ENCODE measurements around the gene NCEH1.
"Not testable (repeated sequence)": the region's sequence is repeated elsewhere in the genome, so short reads cannot be mapped to it uniquely, and the experiment has no call there.

The NCEH1 gene

DNA sequence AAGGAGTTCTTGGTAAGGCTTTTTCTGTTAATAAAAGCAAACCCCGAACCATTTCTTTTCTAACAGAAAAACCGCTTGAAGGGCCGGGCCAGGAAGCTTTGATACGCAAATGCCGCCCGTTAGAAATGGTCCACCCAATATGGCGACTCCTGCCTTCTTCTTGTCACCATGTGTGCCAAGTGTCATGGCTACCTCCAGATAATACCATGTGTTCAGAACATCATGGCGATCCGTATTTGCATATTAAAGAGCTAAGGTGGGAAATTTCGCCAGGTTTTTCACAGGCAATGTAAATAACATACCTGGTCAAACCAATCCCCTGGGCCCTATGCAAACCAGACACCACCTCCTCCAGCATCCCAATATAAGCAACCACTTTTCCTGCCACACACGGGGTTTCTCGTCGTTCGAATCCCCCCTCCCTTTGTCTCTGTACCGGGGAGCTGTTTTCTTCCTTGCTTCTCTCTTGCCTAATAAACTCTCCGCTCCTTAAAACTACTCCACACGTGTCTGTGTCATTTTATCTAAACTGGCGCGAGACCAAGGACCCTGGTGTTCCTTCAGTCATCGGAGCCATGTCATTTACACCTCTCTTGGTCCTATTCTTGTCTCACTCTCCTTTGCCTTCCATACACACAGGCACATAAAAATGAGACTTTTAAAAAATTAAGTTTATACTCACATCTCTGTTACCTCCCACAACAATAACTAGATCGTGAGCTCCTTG lies 34.5 kb downstream of the NCEH1 start:
- H3K27ac Mint-ChIP-seq, result no peak overlapping the region
- ATAC-seq (ENCODE audit: low read depth), result no peak
- H3K4me3 Mint-ChIP-seq, result no peak overlapping the region
- peaks cover 1% of the 10 kb centered on the region for H3K9me3 Mint-ChIP-seq
- H3K36me3 Mint-ChIP-seq, result peaks cover 11% of the 10 kb centered on the region
- no peak for DNase-seq (ENCODE audit: low spot score in 2 of 2)
- peaks cover 10% of the 10 kb centered on the region for H3K4me1 Mint-ChIP-seq
- no peaks in the 10 kb centered on the region for H3K27me3 Mint-ChIP-seq

DNA sequence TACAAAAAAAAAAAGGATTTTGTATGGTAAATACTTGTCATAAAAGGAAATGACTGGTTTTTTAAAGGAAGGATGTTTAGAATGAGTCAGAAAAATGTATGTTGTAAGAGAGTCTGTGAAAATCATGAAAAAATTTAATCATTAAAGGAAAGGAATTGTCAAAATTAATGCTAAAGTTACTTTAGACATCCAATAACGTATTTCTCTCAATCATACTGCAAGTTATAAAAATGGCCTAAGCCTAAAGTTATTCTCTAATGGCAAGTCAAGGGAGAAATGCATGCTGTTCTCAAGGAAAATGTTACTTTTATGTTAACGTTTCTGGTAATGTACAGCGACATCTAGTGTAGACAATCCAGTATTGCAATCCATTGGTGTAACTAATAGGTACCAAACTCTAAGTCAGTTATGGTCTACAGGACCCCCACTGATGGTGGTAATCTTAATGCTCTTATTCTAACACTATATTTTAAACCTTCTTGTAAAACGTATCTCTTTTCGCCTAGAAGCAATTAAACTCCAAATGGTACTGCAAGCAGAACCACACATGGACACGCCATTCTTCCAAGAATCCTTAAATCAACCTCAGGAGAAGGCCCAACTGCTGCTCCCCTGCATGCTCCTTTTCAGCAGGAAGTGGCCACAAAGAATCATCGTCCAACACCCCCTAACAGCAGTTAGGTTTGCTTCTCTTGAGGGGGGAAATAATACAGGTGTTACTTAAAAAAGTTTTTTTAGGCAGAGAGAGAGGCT lies 35.2 kb downstream of the NCEH1 start:
- peak in 1 of 2 donors; percentile 18 for DNase-seq (ENCODE audit: low spot score in 2 of 2)
- Mint-ChIP-seq H3K4me3 (no peak overlapping the region), H3K27me3 (no peaks in the 10 kb centered on the region), H3K27ac (no peak overlapping the region), H3K4me1 (peaks cover 8% of the 10 kb centered on the region), H3K36me3 (peaks cover 8% of the 10 kb centered on the region), H3K9me3 (peaks cover 1% of the 10 kb centered on the region)
- ATAC-seq (ENCODE audit: low read depth), result peak; percentile 24

DNA sequence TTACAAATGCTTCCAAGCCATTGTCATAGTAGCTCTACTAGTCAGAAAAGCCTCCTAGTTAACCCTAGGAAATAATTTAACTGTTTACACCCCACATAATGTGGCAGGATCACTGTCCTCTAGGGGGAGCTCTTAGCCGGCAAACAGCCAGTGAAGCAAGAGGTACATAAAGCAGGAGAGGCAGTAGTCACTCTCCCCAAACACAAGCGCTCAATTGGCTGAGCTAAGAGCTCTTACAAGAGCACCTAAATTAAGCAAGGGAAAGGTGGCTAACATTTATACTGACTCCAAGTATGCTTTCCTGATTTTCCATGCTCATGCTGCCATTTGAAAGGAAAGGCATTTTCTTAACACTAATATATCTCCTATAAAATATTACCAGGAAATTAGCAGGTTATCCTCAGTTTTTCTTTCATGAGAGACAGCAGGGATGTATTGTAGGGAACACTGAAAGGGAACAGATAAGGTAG lies 37.6 kb downstream of the NCEH1 start:
- H3K4me1 Mint-ChIP-seq, result peaks cover 8% of the 10 kb centered on the region
- H3K27ac Mint-ChIP-seq, result no peak overlapping the region
- H3K27me3 Mint-ChIP-seq, result no peaks in the 10 kb centered on the region
- H3K4me3 Mint-ChIP-seq, result no peak overlapping the region
- no peaks in the 10 kb centered on the region for H3K36me3 Mint-ChIP-seq
- peak; percentile 23 to 42 for DNase-seq (ENCODE audit: low spot score in 2 of 2)
- no peak for ATAC-seq (ENCODE audit: low read depth)
- H3K9me3 Mint-ChIP-seq, result peaks cover 1% of the 10 kb centered on the region

DNA sequence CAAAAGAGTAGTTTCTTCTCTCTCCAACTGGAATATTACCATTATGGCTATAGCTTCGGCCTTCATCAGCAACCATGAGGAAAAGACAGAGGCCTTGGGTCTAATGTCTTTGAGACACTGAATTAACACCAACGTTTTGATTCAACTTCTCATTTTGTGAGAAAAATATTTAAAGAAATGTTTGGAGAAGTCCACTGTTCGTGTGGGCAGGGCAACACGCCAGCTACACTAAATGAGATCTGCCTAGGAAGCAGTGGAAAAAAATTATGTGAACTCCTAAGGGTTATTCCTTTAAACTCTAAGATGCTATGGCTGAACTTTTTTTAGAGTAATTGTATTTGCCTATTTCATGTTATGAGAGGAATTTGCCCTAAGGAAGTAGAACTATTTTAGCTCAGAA lies 41.8 kb downstream of the NCEH1 start:
- ATAC-seq (ENCODE audit: low read depth) (no peak), DNase-seq (ENCODE audit: low spot score in 2 of 2) (no peak)
- H3K9me3 Mint-ChIP-seq, result peaks cover 4% of the 10 kb centered on the region
- no peak overlapping the region for H3K4me3 Mint-ChIP-seq
- H3K27ac Mint-ChIP-seq, result no peak overlapping the region
- peaks cover 10% of the 10 kb centered on the region for H3K4me1 Mint-ChIP-seq
- peaks cover 10% of the 10 kb centered on the region for H3K36me3 Mint-ChIP-seq
- H3K27me3 Mint-ChIP-seq, result no peaks in the 10 kb centered on the region

DNA sequence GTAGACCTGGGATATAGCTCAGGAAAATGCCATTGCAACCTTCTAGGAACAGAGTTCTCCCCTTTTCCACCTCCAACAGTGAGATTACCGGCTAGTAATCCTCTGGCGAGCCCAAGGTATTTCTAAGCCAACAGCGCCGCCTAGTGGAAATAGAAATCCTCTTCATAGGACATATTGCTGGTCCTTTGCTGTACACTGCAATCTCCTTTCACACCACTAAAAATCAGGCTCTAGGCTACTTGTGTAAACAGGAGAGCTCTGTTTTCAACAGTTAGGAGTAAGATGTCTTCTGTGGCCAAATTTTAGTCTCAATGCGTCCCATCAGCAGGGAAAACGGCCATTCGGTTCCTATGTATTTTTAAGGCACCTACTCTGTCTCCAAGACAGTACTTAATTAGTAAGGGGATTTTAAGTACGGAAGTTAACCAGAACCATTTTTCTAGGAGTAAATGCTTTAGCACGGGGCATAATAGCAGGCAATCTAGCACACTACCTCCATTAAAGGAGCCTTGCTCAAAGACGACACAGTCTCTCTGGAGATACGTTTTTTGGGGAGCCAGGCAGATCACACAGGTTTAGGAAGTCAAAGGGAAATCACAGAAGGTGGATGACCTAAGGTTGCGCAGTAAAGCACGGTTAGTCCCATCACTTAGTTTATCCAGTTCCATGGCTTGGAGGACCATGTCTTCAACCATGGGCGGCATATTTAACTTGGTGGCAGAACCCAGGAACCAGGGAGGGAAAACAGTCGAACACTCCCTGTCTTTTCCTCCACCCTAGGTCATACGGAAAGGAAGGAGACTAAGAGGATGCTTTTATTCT lies 43.8 kb downstream of the NCEH1 start:
- H3K36me3 Mint-ChIP-seq, result peaks cover 10% of the 10 kb centered on the region
- H3K27ac Mint-ChIP-seq, result no peak overlapping the region
- peaks cover 10% of the 10 kb centered on the region for H3K4me1 Mint-ChIP-seq
- ATAC-seq (ENCODE audit: low read depth) (peak; percentile 88), DNase-seq (ENCODE audit: low spot score in 2 of 2) (peak; percentile 58 to 59)
- peaks cover 4% of the 10 kb centered on the region for H3K9me3 Mint-ChIP-seq
- no peak overlapping the region for H3K4me3 Mint-ChIP-seq
- H3K27me3 Mint-ChIP-seq, result no peaks in the 10 kb centered on the region

DNA sequence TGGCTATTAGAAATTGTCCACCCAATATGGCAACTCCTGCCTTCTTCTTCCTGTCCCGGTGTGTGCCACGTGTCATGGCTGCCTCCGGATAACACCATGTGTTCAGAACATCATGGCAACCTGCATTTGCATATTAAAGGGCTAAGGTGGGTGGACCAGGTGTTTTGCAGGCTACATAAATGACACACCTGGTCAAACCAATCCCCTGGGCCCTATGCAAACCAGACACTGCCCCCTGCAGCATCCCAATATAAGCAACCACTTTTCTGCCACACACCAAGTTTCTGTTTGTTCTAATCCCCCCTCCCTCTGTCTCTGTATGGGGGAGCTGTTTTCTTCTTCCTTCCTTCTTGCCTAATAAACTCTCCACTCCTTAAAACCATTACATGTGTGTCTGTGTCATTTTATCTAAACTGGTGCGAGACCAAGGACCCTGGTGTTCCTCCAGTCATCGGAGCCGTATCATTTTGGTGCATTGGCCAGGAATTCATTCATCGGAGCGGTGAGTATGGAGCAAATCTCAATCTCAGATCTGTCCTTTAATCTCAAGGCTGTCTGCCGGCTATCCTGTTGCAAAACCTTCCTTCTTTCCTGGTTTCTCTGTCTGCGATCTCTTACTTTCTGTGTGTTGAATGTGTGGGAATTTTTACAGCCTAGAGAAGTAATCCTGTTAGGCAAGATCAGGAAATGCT lies 44.5 kb downstream of the NCEH1 start:
- H3K4me3 Mint-ChIP-seq, result no peak overlapping the region
- DNase-seq (ENCODE audit: low spot score in 2 of 2) (no peak), ATAC-seq (ENCODE audit: low read depth) (peak; percentile 12)
- no peak overlapping the region for H3K27ac Mint-ChIP-seq
- peaks cover 10% of the 10 kb centered on the region for H3K36me3 Mint-ChIP-seq
- peaks cover 12% of the 10 kb centered on the region for H3K4me1 Mint-ChIP-seq
- no peaks in the 10 kb centered on the region for H3K27me3 Mint-ChIP-seq
- H3K9me3 Mint-ChIP-seq, result peaks cover 4% of the 10 kb centered on the region

DNA sequence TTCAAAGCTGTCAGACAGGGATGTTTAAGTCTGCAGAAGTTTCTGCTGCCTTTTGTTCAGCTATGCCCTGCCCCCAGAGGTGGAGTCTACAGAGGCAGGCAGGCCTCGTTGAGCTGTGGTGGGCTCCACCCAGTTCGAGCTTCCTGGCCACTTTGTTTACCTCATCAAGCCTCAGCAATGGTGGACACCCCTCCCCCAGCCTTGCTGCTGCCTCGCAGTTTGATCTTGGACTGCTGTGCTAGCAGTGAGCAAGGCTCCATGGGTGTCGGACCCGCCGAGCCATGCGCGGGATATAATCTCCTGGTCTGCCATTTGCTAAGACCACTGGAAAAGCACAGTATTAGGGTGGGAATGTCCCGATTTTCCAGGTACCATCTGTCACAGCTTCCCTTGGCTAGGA lies 45.4 kb downstream of the NCEH1 start:
- DNase-seq (ENCODE audit: low spot score in 2 of 2); H3K4me3 Mint-ChIP-seq; H3K27me3 Mint-ChIP-seq; H3K9me3 Mint-ChIP-seq; H3K27ac Mint-ChIP-seq; ATAC-seq (ENCODE audit: low read depth): not testable (repeated sequence)
- H3K4me1 Mint-ChIP-seq, result peaks cover 12% of the 10 kb centered on the region
- peaks cover 10% of the 10 kb centered on the region for H3K36me3 Mint-ChIP-seq

DNA sequence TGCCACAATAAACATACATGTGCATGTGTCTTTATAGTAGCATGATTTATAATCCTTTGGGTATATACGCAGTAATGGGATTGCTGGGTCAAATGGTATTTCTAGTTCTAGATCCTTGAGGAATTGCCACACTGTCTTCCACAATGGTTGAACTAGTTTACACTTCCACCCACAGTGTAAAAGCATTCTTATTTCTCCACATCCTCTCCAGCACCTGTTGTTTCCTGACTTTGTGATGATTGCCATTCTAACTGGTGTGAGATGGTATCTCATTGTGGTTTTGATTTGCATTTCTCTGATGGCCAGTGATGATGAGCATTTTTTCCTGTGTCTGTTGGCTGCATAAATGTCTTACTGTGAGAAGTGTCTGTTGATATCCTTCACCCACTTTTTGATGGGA lies 50.4 kb downstream of the NCEH1 start:
- not testable (repeated sequence) for H3K27ac Mint-ChIP-seq; H3K9me3 Mint-ChIP-seq; H3K36me3 Mint-ChIP-seq; DNase-seq (ENCODE audit: low spot score in 2 of 2); H3K27me3 Mint-ChIP-seq; H3K4me1 Mint-ChIP-seq; H3K4me3 Mint-ChIP-seq; ATAC-seq (ENCODE audit: low read depth)

DNA sequence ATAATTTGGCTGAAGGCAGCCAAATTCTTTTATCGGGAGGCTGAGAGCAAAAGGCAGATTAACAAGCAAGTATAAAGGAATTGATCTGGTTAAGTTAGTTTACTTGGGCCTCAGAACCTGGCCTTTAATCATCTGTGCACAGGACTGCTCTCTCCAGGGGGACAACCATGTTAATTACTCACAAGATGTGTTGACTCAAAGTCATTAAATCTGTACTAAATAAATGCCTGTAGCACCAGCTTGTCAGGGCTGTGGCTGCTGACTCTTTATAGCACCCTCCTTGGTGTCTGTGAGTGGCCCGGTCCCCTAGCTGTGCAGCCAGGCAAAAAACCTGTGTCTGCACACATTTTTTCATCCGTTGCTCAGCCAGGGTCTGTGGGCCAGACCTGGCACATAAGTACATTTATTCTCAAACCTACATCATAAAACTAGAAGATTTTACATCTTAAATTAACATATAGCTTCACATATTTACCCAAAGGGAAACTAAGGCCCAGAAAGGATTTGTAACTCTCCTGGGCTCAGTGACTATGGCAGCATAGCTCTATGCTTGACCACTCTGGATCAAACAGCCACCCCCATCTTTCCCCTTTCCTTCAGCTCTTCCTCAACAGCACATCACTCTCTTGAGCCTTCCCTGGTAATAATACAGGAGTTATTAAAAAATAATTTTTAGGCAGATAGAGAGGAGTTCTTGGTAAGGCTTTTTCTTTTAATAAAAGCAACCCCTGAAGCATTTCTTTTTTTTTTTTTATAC lies 51.4 kb downstream of the NCEH1 start:
- no peak overlapping the region for H3K4me3 Mint-ChIP-seq
- H3K9me3 Mint-ChIP-seq, result no peaks in the 10 kb centered on the region
- peak overlapping the region; percentile 13 for H3K27ac Mint-ChIP-seq
- no peak for ATAC-seq (ENCODE audit: low read depth)
- H3K27me3 Mint-ChIP-seq, result no peaks in the 10 kb centered on the region
- H3K4me1 Mint-ChIP-seq, result peaks cover 2% of the 10 kb centered on the region
- H3K36me3 Mint-ChIP-seq, result no peaks in the 10 kb centered on the region
- DNase-seq (ENCODE audit: low spot score in 2 of 2), result no peak

DNA sequence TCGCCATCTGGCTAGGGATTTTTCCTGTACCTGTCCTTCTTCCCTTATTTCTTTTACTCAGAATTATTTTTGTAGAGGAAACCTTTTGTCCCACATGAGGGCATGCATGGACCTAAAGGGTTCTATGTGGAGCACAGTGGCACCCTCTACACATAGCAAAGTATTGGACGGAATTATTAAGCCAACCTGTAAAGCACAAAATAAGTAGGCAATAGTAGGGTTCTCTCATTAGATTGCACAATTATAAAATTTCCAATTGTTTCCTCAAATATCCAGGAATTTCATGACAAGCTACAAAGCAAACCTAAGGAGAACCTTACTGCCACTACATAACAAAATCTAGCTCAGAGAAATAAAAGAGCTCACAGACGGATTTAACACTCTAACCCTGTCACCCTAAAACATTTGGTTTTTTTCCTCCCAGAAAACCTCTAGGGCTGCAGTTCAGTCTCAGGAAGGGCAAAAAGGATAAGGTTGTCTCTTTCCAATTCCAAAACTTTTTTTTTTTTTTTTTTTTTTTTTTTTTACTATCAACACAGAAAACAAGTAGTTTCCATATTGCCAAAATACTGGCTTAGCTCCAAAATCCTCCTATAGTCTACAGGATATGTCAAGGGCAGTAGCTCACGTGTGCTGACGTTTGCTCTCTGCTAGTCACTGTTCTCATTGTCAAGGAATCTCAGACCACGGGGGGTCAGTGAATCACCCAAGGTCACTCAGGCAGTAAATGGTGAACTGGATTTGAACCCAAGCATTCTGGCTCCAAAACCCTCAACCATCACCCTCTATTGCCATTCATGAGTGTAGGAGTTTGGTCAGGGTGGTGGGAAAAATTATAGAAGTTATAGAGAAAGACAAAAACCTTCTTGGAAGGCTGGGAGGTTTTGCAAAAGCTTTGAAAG lies 52.3 kb downstream of the NCEH1 start:
- Mint-ChIP-seq H3K36me3 (no peaks in the 10 kb centered on the region), H3K4me1 (peaks cover 2% of the 10 kb centered on the region), H3K9me3 (no peaks in the 10 kb centered on the region), H3K27ac (peak overlapping the region; percentile 13), H3K4me3 (no peak overlapping the region), H3K27me3 (no peaks in the 10 kb centered on the region)
- ATAC-seq (ENCODE audit: low read depth) (no peak), DNase-seq (ENCODE audit: low spot score in 2 of 2) (no peak)

DNA sequence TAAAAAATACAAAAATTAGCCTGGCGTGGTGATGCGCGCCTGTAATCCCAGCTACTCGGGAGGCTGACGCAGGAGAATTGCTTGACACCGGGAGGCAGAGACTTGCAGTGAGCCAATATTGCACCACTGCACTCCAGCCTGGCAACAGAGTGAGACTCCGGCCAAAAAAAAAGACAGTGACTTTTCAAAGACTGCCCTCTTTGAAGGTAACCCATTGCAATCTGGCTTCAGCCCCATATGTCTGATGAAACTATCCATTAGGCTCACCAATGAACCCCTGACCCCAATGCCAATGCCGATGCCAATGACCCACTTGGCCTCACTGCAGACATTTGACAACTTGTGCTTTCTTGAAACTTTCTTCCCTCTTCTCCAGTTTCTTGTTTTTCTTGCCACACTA lies 54.3 kb downstream of the NCEH1 start:
- Mint-ChIP-seq H3K27ac (no peak overlapping the region), H3K4me3 (no peak overlapping the region), H3K27me3 (no peaks in the 10 kb centered on the region), H3K36me3 (peaks cover 2% of the 10 kb centered on the region), H3K4me1 (peaks cover 2% of the 10 kb centered on the region), H3K9me3 (no peaks in the 10 kb centered on the region)
- ATAC-seq (ENCODE audit: low read depth), result no peak
- no peak for DNase-seq (ENCODE audit: low spot score in 2 of 2)

DNA sequence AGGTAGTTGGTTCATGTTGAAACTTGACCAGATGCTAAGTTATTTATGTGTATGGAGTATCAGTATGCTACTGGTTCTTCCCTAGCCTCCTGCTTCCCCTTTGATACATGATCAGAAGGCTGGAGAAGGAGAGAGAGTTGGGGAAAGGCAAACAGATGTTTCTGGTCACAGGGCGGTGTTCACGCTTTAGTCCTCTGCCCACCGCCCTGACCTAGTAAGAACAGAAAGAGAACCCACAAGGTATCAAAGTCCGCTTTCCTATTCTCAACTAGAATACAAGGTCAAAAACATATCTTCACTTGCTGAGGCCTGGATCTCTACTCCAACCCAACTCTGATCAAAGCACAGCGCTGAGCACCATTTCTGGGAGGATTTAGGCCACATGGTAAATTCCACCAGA lies 55.5 kb downstream of the NCEH1 start:
- Mint-ChIP-seq H3K27me3 (no peaks in the 10 kb centered on the region), H3K4me3 (no peak overlapping the region), H3K27ac (no peak overlapping the region), H3K9me3 (no peaks in the 10 kb centered on the region), H3K4me1 (peaks cover 2% of the 10 kb centered on the region), H3K36me3 (peaks cover 2% of the 10 kb centered on the region)
- no peak for DNase-seq (ENCODE audit: low spot score in 2 of 2)
- ATAC-seq (ENCODE audit: low read depth), result no peak

Data from memory B cell (primary cell).